ENCODE data around the gene DYNC2I2.

DYNC2I2 gene

GRCh38 chr9:128635266-128636023, 21.2 kb downstream of the DYNC2I2 start:
- DNase-seq, result no peak

- DNase-seq, result no peak
These were observed 21.9 kb downstream of the DYNC2I2 start for GRCh38 chr9:128634651-128635262.

- no peak for DNase-seq
These were observed 22.5 kb downstream of the DYNC2I2 start for GRCh38 chr9:128634111-128634510.

- DNase-seq, result no peak
These were observed 23.0 kb downstream of the DYNC2I2 start for GRCh38 chr9:128633601-128634000.

GRCh38 chr9:128633057-128633456, 23.6 kb downstream of the DYNC2I2 start:
- no peak for DNase-seq

GRCh38 chr9:128632486-128632885, 24.2 kb downstream of the DYNC2I2 start:
- no peak for DNase-seq

GRCh38 chr9:128632066-128632465, 24.6 kb downstream of the DYNC2I2 start:
- DNase-seq, result no peak

GRCh38 chr9:128631636-128632035, 25.0 kb downstream of the DYNC2I2 start:
- DNase-seq, result no peak

GRCh38 chr9:128629852-128630545, 26.6 kb downstream of the DYNC2I2 start:
- DNase-seq, result no peak

- DNase-seq, result no peak
These were observed 27.5 kb downstream of the DYNC2I2 start for GRCh38 chr9:128629136-128629535.

- no peak for DNase-seq
These were observed 28.1 kb downstream of the DYNC2I2 start for GRCh38 chr9:128628471-128629048.

- no peak for DNase-seq
These were observed 28.7 kb downstream of the DYNC2I2 start for GRCh38 chr9:128627906-128628305.

GRCh38 chr9:128627127-128627715, 29.4 kb downstream of the DYNC2I2 start:
- DNase-seq, result no peak

- no peak for DNase-seq
These were observed 30.5 kb downstream of the DYNC2I2 start for GRCh38 chr9:128626181-128626580.

- DNase-seq, result no peak
These were observed 31.1 kb downstream of the DYNC2I2 start for GRCh38 chr9:128625391-128626146.

- no peak for DNase-seq
These were observed 32.1 kb downstream of the DYNC2I2 start for GRCh38 chr9:128624566-128624965.

- DNase-seq, result no peak
These were observed 34.8 kb downstream of the DYNC2I2 start for GRCh38 chr9:128621730-128622455.

- DNase-seq, result no peak
These were observed 36.9 kb downstream of the DYNC2I2 start for GRCh38 chr9:128619779-128620178.

GRCh38 chr9:128619127-128619526, 37.5 kb downstream of the DYNC2I2 start:
- no peak for DNase-seq

- no peak for DNase-seq
These were observed 38.7 kb downstream of the DYNC2I2 start for GRCh38 chr9:128617943-128618342.

GRCh38 chr9:128615571-128615970, 41.1 kb downstream of the DYNC2I2 start:
- no peak for DNase-seq

- no peak for DNase-seq
These were observed 41.9 kb downstream of the DYNC2I2 start for GRCh38 chr9:128614728-128615127.

Data from CD4-positive, alpha-beta T cell treated with Interleukin-1 beta for 1 hour (primary cell).